ENCODE results near the gene TBC1D20. TPM values are rescaled to one million over a fixed set of nuclear protein-coding genes. Genes with fewer than 3 reads are reported as not detected.
A peak's percentile ranks its signal among the peaks of the same experiment; 100 is the strongest.
"Not testable (repeated sequence)": the region's sequence is repeated elsewhere in the genome, so short reads cannot be mapped to it uniquely, and the experiment has no call there.

The TBC1D20 gene
- total and polyA plus RNA-seq, 3 experiments from 2014 or later = 24.6 to 28.6 (median 25.0) TPM

- H3K4me1 ChIP-seq (ENCODE audit: insufficient read depth, low read length) = no peaks in the 10 kb centered on the region
- no peak overlapping the region for H3K4me3 Mint-ChIP-seq
- no peaks in the 10 kb centered on the region for H3K9me3 ChIP-seq (ENCODE audit: low read length)
- H3K9me3 Mint-ChIP-seq = no peaks in the 10 kb centered on the region
- peaks cover 0 to 62% (median 13%) of the 10 kb centered on the region in 3 donors for H3K36me3 Mint-ChIP-seq
- H3K27ac Mint-ChIP-seq = no peak overlapping the region
- DNase-seq = no peak
- CTCF ChIA-PET = no interaction called here
- peaks cover 0 to 3% (median 1%) of the 10 kb centered on the region in 3 donors for H3K4me1 Mint-ChIP-seq
- H3K4me3 ChIP-seq (ENCODE audit: low read length) = no peak overlapping the region
- H3K27me3 Mint-ChIP-seq = no peaks in the 10 kb centered on the region
- H3K27ac ChIP-seq (ENCODE audit: low read depth, low read length) = no peak overlapping the region
- POLR2A ChIA-PET = no interaction called here
- H3K27me3 ChIP-seq (ENCODE audit: insufficient read depth, low read length, poor library complexity, severe bottlenecking) = no peaks in the 10 kb centered on the region
- peaks cover 28% of the 10 kb centered on the region for H3K36me3 ChIP-seq (ENCODE audit: insufficient read depth, low read length)
These were observed 66.1 kb downstream of the TBC1D20 start for GRCh38 chr20:396252-396618.

- H3K4me3 ChIP-seq (ENCODE audit: low read length); H3K4me1 ChIP-seq (ENCODE audit: insufficient read depth, low read length); H3K9me3 ChIP-seq (ENCODE audit: low read length); H3K4me1 Mint-ChIP-seq; H3K27me3 ChIP-seq (ENCODE audit: insufficient read depth, low read length, poor library complexity, severe bottlenecking); H3K27me3 Mint-ChIP-seq; H3K27ac ChIP-seq (ENCODE audit: low read depth, low read length); H3K4me3 Mint-ChIP-seq; CTCF ChIA-PET; H3K9me3 Mint-ChIP-seq; DNase-seq: not testable (repeated sequence)
- peak overlapping the region in 2 of 8 donors; percentile 6 to 9 for H3K27ac Mint-ChIP-seq
- peaks cover 5 to 86% (median 21%) of the 10 kb centered on the region in 3 donors for H3K36me3 Mint-ChIP-seq
- peaks cover 46% of the 10 kb centered on the region for H3K36me3 ChIP-seq (ENCODE audit: insufficient read depth, low read length)
- POLR2A ChIA-PET = interaction anchor here (1.1 kb wide), 1 partner anchor 15 kb away, joined by 3 read pairs; the partner anchor contains the start of gene RBCK1
These were observed 69.0 kb downstream of the TBC1D20 start for GRCh38 chr20:393296-393695.

GRCh38 chr20:391041-391711 is 71.2 kb downstream of the TBC1D20 start:
- peaks cover 37% of the 10 kb centered on the region for H3K36me3 ChIP-seq (ENCODE audit: insufficient read depth, low read length)
- no peaks in the 10 kb centered on the region for H3K4me1 ChIP-seq (ENCODE audit: insufficient read depth, low read length)
- H3K36me3 Mint-ChIP-seq = peaks cover 6 to 79% (median 25%) of the 10 kb centered on the region in 3 donors
- H3K27me3 Mint-ChIP-seq = no peaks in the 10 kb centered on the region
- no peak overlapping the region for H3K4me3 Mint-ChIP-seq
- DNase-seq = no peak
- POLR2A ChIA-PET = no interaction called here
- no peak overlapping the region for H3K27ac ChIP-seq (ENCODE audit: low read depth, low read length)
- H3K27me3 ChIP-seq (ENCODE audit: insufficient read depth, low read length, poor library complexity, severe bottlenecking) = no peaks in the 10 kb centered on the region
- H3K4me1 Mint-ChIP-seq = no peaks in the 10 kb centered on the region
- no peak overlapping the region for H3K4me3 ChIP-seq (ENCODE audit: low read length)
- CTCF ChIA-PET = interaction anchor here (1.1 kb wide), 1 partner anchor 9 kb away, joined by 3 read pairs; no protein-coding TSS in a partner anchor
- H3K27ac Mint-ChIP-seq = no peak overlapping the region
- no peaks in the 10 kb centered on the region for H3K9me3 ChIP-seq (ENCODE audit: low read length)
- no peaks in the 10 kb centered on the region for H3K9me3 Mint-ChIP-seq

- ChIA-PET CTCF (no interaction called here), POLR2A (no interaction called here)
- no peaks in the 10 kb centered on the region for H3K27me3 ChIP-seq (ENCODE audit: insufficient read depth, low read length, poor library complexity, severe bottlenecking)
- H3K4me1 Mint-ChIP-seq = peaks cover 0 to 4% (median 1%) of the 10 kb centered on the region in 3 donors
- no peaks in the 10 kb centered on the region for H3K9me3 ChIP-seq (ENCODE audit: low read length)
- H3K27ac ChIP-seq (ENCODE audit: low read depth, low read length) = no peak overlapping the region
- H3K4me3 ChIP-seq (ENCODE audit: low read length) = no peak overlapping the region
- no peak for DNase-seq
- no peak overlapping the region for H3K4me3 Mint-ChIP-seq
- peaks cover 0 to 2% of the 10 kb centered on the region in 2 donors for H3K27me3 Mint-ChIP-seq
- H3K9me3 Mint-ChIP-seq = no peaks in the 10 kb centered on the region
- peaks cover 6 to 70% (median 27%) of the 10 kb centered on the region in 3 donors for H3K36me3 Mint-ChIP-seq
- no peaks in the 10 kb centered on the region for H3K4me1 ChIP-seq (ENCODE audit: insufficient read depth, low read length)
- H3K27ac Mint-ChIP-seq = no peak overlapping the region
- H3K36me3 ChIP-seq (ENCODE audit: insufficient read depth, low read length) = peaks cover 33% of the 10 kb centered on the region
These were observed 73.1 kb downstream of the TBC1D20 start for GRCh38 chr20:389220-389619.

GRCh38 chr20:388034-388994 is 74.0 kb downstream of the TBC1D20 start:
- Histone ChIP-seq H3K9me3 (ENCODE audit: low read length) (no peaks in the 10 kb centered on the region), H3K36me3 (ENCODE audit: insufficient read depth, low read length) (peaks cover 29% of the 10 kb centered on the region), H3K27me3 (ENCODE audit: insufficient read depth, low read length, poor library complexity, severe bottlenecking) (no peaks in the 10 kb centered on the region), H3K4me1 (ENCODE audit: insufficient read depth, low read length) (no peaks in the 10 kb centered on the region), H3K4me3 (ENCODE audit: low read length) (no peak overlapping the region), H3K27ac (ENCODE audit: low read depth, low read length) (no peak overlapping the region)
- no peak overlapping the region for H3K4me3 Mint-ChIP-seq
- no peaks in the 10 kb centered on the region for H3K9me3 Mint-ChIP-seq
- POLR2A ChIA-PET = no interaction called here
- no peak for DNase-seq
- H3K27ac Mint-ChIP-seq = peak overlapping the region in 1 of 8 donors; percentile 3
- H3K27me3 Mint-ChIP-seq = peaks cover 0 to 2% of the 10 kb centered on the region in 2 donors
- CTCF ChIA-PET = no interaction called here
- peaks cover 6 to 64% (median 22%) of the 10 kb centered on the region in 3 donors for H3K36me3 Mint-ChIP-seq
- peaks cover 0 to 6% (median 1%) of the 10 kb centered on the region in 3 donors for H3K4me1 Mint-ChIP-seq

GRCh38 chr20:387520-387919 is 74.8 kb downstream of the TBC1D20 start:
- Mint-ChIP-seq H3K27me3 (peaks cover 0 to 2% of the 10 kb centered on the region in 2 donors), H3K36me3 (peaks cover 6 to 57% (median 18%) of the 10 kb centered on the region in 3 donors), H3K4me3 (no peak overlapping the region), H3K4me1 (peaks cover 0 to 11% (median 1%) of the 10 kb centered on the region in 3 donors), H3K27ac (no peak overlapping the region), H3K9me3 (no peaks in the 10 kb centered on the region)
- ChIA-PET POLR2A (no interaction called here), CTCF (no interaction called here)
- DNase-seq = no peak
- no peaks in the 10 kb centered on the region for H3K9me3 ChIP-seq (ENCODE audit: low read length)
- H3K36me3 ChIP-seq (ENCODE audit: insufficient read depth, low read length) = peaks cover 29% of the 10 kb centered on the region
- H3K27ac ChIP-seq (ENCODE audit: low read depth, low read length) = no peak overlapping the region
- no peak overlapping the region for H3K4me3 ChIP-seq (ENCODE audit: low read length)
- no peaks in the 10 kb centered on the region for H3K27me3 ChIP-seq (ENCODE audit: insufficient read depth, low read length, poor library complexity, severe bottlenecking)
- no peaks in the 10 kb centered on the region for H3K4me1 ChIP-seq (ENCODE audit: insufficient read depth, low read length)

GRCh38 chr20:386634-387033 is 75.7 kb downstream of the TBC1D20 start:
- Mint-ChIP-seq H3K36me3 (peaks cover 6 to 48% (median 15%) of the 10 kb centered on the region in 3 donors), H3K4me1 (peaks cover 1 to 16% (median 5%) of the 10 kb centered on the region in 3 donors)
- H3K27me3 ChIP-seq (ENCODE audit: insufficient read depth, low read length, poor library complexity, severe bottlenecking); POLR2A ChIA-PET; H3K4me1 ChIP-seq (ENCODE audit: insufficient read depth, low read length); H3K27me3 Mint-ChIP-seq; H3K4me3 ChIP-seq (ENCODE audit: low read length); H3K27ac Mint-ChIP-seq; H3K4me3 Mint-ChIP-seq; H3K27ac ChIP-seq (ENCODE audit: low read depth, low read length); DNase-seq; H3K9me3 ChIP-seq (ENCODE audit: low read length); H3K9me3 Mint-ChIP-seq; CTCF ChIA-PET: not testable (repeated sequence)
- peaks cover 25% of the 10 kb centered on the region for H3K36me3 ChIP-seq (ENCODE audit: insufficient read depth, low read length)
